HFF-Myc (cell line): ENCODE results near the gene ACBD4.
"Not testable (repeated sequence)": the region's sequence is repeated elsewhere in the genome, so short reads cannot be mapped to it uniquely, and the experiment has no call there.

Experiments used
- DNase-seq: peaks from one replicate; pipeline ENCODE4 v3.0.0-alpha.2; 2011; ENCODE audit warnings: low read depth; ENCODE audit errors: extremely low read depth
- H3K4me3 ChIP-seq: replicated peaks from 2 replicates; pipeline ENCODE4 v1.5.1; 2011; ENCODE audit warnings: low read depth, mild to moderate bottlenecking, control low read depth, low read length
- TF ChIP-seq, protein P1 (sequence below): IDR thresholded peaks from 2 replicates; pipeline ENCODE4 v1.5.1; 2012; ENCODE audit warnings: mild to moderate bottlenecking, low read depth, low read length, control low read depth; ENCODE audit errors: missing control alignments

ACBD4 gene

DNA sequence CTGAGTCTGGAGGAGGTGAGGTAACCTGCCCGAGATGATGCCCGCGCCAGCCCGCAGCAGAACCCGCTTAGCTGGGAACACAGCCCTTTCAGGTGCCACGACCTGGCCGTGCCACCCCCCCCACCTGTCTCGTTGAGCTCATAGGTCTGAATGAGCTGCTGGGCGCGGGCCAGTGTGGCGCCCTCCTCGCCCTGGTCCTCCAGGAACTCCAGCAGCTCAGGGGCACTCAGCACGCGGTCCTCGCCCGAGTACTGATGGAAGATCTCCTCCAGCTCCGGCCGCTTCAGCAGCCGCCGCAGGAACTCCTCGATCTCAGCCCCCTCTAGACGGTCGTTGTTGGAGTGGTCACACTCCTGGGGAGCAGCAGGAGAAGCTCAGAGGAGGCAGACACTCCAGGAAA, 16.8 kb upstream of the ACBD4 start:
- TF ChIP-seq, protein P1, sequence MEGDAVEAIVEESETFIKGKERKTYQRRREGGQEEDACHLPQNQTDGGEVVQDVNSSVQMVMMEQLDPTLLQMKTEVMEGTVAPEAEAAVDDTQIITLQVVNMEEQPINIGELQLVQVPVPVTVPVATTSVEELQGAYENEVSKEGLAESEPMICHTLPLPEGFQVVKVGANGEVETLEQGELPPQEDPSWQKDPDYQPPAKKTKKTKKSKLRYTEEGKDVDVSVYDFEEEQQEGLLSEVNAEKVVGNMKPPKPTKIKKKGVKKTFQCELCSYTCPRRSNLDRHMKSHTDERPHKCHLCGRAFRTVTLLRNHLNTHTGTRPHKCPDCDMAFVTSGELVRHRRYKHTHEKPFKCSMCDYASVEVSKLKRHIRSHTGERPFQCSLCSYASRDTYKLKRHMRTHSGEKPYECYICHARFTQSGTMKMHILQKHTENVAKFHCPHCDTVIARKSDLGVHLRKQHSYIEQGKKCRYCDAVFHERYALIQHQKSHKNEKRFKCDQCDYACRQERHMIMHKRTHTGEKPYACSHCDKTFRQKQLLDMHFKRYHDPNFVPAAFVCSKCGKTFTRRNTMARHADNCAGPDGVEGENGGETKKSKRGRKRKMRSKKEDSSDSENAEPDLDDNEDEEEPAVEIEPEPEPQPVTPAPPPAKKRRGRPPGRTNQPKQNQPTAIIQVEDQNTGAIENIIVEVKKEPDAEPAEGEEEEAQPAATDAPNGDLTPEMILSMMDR = no peak
- H3K4me3 ChIP-seq = no peak overlapping the region
- DNase-seq = no peak

DNA sequence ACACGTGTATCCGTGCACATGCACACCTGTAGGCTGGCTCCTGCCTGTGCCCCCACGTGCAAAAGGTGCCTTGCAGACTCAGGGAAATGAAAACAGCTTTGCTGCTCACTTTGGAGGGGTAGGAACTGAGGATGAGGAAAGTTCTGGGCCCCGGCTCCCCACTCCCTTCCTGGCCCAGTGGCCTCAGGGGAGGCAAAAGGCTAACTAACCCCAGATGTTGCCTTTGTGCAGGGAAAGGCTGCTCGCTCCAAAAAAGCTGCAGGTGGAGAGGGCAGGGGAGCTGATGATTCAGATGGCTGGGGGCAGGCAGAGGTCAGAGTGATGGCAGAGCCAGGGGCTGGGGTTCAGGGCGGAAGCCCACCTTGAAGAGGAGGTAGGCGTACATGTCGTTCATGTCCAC, 15.5 kb upstream of the ACBD4 start:
- no peak overlapping the region for H3K4me3 ChIP-seq
- TF ChIP-seq, protein P1 = no peak
- no peak for DNase-seq

DNA sequence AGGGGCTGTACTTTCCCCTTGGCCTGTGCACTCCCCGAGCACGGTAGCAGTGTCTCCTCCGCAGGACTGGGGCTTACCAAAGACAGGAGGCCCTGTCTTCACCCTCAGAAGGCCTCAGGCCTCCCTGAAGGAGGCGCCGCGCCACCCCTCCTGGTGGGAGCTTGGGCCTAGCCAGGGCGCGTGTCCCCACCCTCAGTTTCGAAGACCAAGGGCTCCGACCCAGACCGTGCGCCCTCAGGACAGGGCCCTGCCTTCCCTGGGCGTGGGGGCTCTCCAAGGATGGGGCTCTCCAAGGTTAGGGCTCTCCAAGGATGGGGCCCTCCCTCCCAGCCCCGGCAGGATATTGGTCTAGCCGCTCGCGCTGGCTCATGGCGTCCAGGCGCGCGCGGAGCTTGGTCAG, 14.9 kb upstream of the ACBD4 start:
- no peak overlapping the region for H3K4me3 ChIP-seq
- TF ChIP-seq, protein P1 = no peak
- DNase-seq = no peak

DNA sequence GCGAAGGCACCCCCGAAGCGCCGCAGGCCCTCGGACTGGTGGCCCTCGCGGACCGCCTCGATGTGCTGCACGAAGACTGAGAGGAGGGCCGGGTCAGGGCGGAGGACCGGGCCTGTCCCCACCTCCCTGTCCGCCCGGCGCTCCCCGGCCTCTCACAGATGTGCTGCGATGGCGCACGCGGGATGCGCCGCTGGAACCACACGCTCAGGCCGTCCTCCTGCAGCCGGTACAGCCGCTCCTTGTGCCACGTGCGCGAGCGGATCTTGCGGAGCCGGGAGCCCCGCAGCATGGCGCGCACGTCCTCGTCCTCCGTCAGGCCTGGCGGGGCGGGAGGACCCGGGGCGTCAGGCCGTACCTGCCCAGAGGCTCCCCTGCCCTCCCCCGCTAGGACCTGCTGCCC, 14.4 kb upstream of the ACBD4 start:
- H3K4me3 ChIP-seq = no peak overlapping the region
- DNase-seq = no peak
- TF ChIP-seq, protein P1 = no peak

DNA sequence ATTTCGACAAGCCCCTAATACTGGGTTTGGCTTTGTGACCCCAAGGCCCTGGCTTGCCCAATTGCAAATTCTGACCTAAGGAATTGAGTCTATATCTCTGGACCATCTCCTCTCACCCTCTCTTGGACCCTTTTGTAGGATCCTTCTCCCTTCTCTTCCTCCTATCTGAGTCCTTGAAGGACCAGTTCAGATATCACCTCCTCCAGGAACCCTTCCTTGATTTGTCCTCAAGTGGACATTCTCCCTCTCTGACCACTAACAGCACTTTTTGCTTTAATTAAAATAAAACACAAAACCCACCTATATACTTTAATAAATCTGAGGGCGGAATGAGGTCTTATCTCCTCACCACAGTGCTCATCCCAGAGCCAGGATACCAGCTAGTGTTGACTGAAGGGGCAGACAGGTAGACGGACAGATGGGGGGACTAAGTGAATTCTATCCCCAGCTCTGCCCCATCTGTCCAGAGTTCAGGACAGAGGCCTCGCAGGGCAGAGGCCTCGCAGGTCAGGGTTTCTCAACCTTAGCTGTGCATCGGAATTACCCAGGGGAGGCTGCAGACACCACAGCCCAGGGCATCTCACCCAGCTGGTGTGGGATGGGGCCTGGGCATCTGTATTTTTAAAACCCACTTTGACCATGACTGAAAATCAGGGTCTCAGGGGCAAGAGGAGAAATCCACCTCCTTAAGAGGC, 12.3 kb upstream of the ACBD4 start:
- DNase-seq = no peak
- TF ChIP-seq, protein P1 = no peak
- no peak overlapping the region for H3K4me3 ChIP-seq

DNA sequence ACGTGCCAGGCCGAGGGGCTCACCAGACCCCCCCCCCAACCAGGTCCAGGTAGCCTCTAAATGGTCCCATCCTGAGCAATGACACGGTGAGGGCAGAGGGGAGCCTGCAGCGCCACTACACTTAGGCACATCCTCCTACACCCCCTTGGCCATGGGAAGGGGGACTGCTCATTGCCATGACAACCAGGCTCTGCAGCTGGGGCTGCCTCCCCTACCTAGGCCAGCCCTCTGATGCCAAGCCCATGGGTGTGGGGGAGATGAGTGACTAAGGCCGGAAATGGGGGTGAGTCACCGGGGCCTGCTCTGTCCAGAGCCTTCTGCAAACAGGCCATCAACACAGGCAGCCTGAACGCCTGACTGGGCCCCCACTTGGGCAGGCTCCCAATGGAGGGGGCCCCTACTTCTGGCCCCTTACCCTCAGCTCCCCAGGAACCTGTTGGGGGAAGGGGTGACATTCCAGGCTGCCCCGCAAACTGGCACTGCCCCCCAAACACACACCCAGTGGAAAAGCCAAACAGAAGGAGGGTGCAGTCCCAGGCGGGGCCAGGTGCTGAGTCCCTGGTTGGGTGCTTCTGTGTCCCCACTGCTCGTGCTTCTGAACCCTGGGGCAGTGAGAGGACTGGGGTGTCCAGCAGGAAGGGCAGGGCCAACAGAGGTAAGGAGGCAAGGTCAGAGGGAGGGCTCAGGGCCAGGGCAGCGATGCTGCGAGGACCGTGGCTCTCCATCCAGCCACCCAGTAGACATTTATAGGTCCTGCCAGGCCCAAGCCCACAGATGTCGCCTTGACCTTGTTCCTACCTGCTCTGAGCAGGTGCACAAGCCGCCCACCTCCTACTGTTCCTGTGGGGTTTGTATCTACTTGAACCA, 11.3 kb upstream of the ACBD4 start:
- H3K4me3 ChIP-seq = no peak overlapping the region
- peak; percentile 88 for DNase-seq
- TF ChIP-seq, protein P1 = no peak

DNA sequence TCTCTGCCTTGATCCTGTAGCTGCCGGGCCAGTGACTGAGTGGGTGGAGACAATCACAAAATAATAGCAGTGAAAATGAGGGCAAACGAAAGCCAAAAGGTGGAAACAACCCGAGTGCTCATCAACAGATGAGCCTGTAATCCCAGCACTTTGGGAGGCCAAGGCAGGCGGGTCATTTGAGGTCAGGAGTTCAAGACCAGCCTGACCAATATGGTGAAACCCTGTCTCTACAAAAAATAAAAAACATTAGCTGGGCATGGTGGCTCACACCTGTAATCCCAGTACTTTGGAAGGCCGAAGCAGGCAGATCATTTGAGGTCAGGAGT, 10.7 kb upstream of the ACBD4 start:
- H3K4me3 ChIP-seq, DNase-seq: not testable (repeated sequence)
